SH-SY5Y (cell line): ENCODE data around the gene BAIAP3.

Experiments
- GATA2 ChIP-seq: IDR thresholded peaks from 2 replicates; pipeline ENCODE4 v1.6.1; 2011; ENCODE audit warnings: mild to moderate bottlenecking, low read depth, low read length
- GATA3 ChIP-seq: IDR thresholded peaks from 2 replicates; pipeline ENCODE4 v1.6.1; 2011; ENCODE audit warnings: low read depth, mild to moderate bottlenecking, low read length, moderate library complexity

DNA sequence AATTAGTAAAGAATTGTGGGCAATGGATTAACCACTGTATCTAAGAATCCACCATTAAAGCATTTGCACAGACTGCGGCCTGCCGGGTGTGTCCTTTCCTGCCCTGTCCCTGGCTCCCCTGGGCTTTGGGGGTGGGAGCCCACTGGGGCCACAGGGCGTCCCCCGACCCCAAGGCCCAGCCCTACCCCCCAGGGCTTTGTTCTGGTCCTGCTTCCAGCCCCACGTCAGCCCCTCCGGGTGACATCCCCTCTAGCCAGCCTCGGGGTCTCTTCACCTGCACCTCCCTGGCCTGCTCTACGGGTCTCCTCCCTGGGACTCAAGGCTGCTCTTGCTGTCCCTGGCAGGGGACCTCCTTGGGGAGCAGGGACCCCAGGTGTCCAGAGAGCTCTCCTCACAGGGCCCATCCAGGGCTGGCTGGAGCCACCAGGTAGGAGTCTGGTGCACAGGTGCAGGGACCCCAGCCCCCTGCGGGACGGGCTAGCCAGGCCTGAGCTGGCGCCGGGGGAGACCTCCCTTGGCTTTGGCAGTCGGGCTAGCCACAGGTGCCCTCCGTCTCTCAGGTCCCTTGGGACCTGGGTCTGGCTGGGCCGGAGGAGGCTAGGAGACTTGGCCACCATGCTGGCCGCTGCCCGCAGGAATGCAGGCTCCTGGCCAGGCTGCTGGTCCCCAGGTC is 6.4 kb upstream of the BAIAP3 start:
- TF ChIP-seq GATA3 (no peak), GATA2 (no peak)
